H7 (cell line): ENCODE data around the gene OAS3. TPM values are rescaled to one million over a fixed set of nuclear protein-coding genes. Genes with fewer than 3 reads are reported as not detected.
"Not testable (repeated sequence)": the region's sequence is repeated elsewhere in the genome, so short reads cannot be mapped to it uniquely, and the experiment has no call there.

Experiments
- DNase-seq: peaks from one replicate; pipeline ENCODE4 v3.0.0; 2012
- H3K27me3 ChIP-seq: 2 replicates; pipeline ENCODE4 v1.6.0; 2011; ENCODE audit warnings: mild to moderate bottlenecking, low read length; ENCODE audit not compliant: control insufficient read depth, insufficient read depth
- H3K36me3 ChIP-seq: replicated peaks from 2 replicates; pipeline ENCODE4 v1.5.1; 2011; ENCODE audit warnings: low read length; ENCODE audit not compliant: control insufficient read depth, insufficient read depth
- H3K4me3 ChIP-seq: 2 replicates; pipeline ENCODE4 v1.5.1; 2011; ENCODE audit warnings: low read depth, mild to moderate bottlenecking, control low read depth, low read length, moderate library complexity; ENCODE audit not compliant: insufficient read depth
- total RNA-seq: library from RNA; depleted of rRNA; stranded (reverse); fragments of >200 nt; shearing (Covaris generic); gene quantifications from 2 replicates; pipeline ENCODE4 v1.2.3, GENCODE V29; 2014

Gene OAS3
- total RNA-seq, 1 experiment from 2014 or later, result 0.21 TPM

GRCh38 chr12:112977641-112978040, 39.4 kb downstream of the OAS3 start:
- no peak overlapping the region for H3K4me3 ChIP-seq
- no peak for DNase-seq

DNA sequence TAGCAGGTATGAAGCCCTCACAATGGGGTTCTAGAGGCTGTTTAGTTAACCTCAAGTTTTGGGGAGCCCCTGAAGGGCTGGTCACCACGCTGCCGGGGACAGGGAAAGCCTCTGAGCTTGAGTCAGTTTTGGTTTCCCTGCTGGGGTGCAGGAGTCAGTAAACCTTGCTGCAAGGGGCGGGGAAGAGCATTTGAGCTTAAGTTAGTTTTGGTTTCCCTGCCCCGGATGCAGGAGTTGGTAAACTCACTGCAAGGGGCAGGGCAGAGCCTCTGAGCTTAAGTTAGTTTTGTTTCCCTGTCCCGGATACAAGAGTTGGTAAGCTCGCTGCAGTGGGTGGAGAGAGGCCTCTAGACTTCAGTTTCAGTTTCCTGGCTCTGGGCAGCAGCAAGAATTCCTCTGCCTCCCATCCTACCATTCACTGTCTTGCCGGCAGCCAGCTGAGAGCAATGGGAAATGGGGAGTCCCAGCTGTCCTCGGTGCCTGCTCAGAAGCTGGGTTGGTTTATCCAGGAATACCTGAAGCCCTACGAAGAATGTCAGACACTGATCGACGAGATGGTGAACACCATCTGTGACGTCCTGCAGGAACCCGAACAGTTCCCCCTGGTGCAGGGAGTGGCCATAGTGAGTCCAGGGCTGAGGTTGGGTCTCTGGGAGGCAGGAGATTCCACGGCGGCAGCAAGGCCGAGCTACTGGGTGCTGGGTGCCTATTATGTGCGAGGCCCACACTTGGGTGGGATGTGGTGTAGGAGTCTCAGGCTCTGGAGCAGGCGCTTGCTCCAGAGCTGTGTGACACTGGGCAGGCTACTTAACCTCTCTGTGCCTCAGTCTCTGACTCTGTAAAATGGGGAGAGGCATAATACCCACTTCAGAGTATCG, 40.1 kb downstream of the OAS3 start, which contains the start of gene OAS2:
Gene OAS2, plus strand, starts transcription at position 357 of the 878 bp plus-strand sequence. Its CDS starts 90 bp downstream, at position 447.
- DNase-seq, result no peak

More at GRCh38 chr12:112977641-112978040, 39.4 kb downstream of the OAS3 start:
- no peaks in the 10 kb centered on the region for H3K36me3 ChIP-seq
- H3K27me3 ChIP-seq, result no peaks in the 10 kb centered on the region

GRCh38 chr12:112979041-112979680, 40.9 kb downstream of the OAS3 start:
- DNase-seq, result no peak
- H3K4me3 ChIP-seq, result no peak overlapping the region
- no peaks in the 10 kb centered on the region for H3K27me3 ChIP-seq
- no peaks in the 10 kb centered on the region for H3K36me3 ChIP-seq

More for the DNA sequence above, 40.1 kb downstream of the OAS3 start, which contains the start of gene OAS2:
- H3K36me3 ChIP-seq, result no peaks in the 10 kb centered on the region
- no peak within 1 kb of the TSS for H3K4me3 ChIP-seq
- H3K27me3 ChIP-seq, result no peaks in the 10 kb centered on the region

- Histone ChIP-seq H3K4me3 (no peak overlapping the region), H3K36me3 (no peaks in the 10 kb centered on the region), H3K27me3 (no peaks in the 10 kb centered on the region)
- no peak for DNase-seq
Measured at GRCh38 chr12:112980491-112981158, 42.4 kb downstream of the OAS3 start.

DNA sequence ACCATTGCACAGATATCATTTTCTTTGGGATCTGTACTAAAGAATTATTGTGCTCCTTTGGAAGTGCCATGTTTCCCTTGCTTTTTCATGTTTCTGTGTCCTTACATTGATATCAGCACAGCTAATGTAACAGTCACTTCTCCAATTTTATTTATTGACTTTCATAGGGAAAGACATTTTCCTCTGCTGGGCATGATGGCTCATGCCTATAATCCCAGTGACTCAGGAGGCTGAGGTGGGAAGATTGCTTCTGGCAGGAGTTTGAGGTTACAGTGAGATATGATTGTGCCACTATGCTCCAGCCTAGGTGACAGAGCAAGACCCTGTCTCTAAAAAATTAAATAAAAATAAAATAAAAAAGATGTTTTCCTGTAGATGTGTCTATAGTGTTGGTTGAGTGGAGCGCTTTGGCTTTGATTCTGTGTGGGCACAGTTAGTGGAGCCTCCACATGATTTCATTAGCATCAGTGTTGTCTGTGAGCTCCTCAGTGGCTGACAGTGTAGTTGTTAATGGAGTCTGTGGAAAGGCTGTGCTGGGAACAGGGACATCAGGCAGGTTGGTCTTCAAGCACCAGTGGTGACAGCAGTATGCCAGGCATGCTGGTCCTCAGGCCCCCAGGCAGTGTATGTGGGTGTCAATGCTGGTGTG, 47.5 kb downstream of the OAS3 start:
- H3K27me3 ChIP-seq, result no peaks in the 10 kb centered on the region
- no peak overlapping the region for H3K4me3 ChIP-seq
- H3K36me3 ChIP-seq, result no peaks in the 10 kb centered on the region
- DNase-seq, result no peak

GRCh38 chr12:112986291-112986800, 48.1 kb downstream of the OAS3 start:
- no peak for DNase-seq
- H3K36me3 ChIP-seq, result no peaks in the 10 kb centered on the region
- no peak overlapping the region for H3K4me3 ChIP-seq
- H3K27me3 ChIP-seq, result no peaks in the 10 kb centered on the region

DNA sequence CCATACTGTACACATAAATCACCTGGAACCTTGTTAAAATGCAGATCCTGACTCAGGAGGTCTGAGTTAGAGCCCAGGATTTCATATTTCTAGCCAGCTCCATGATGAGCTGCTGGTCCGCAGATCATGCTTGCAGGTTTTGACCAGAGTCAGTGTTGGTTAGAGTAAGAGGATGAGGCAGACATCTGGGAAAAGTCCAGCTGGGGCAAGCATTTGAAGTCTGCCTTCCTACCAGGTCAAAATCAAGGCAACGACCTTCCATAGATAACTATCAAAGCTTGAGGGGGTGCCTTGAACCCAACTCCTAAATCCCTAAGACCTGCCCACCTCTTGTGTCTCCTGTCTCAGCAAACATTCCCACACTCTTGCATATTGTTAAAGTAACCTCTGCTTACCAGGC, 49.3 kb downstream of the OAS3 start:
- no peaks in the 10 kb centered on the region for H3K36me3 ChIP-seq
- no peak for DNase-seq
- H3K27me3 ChIP-seq, result no peaks in the 10 kb centered on the region
- H3K4me3 ChIP-seq, result no peak overlapping the region

DNA sequence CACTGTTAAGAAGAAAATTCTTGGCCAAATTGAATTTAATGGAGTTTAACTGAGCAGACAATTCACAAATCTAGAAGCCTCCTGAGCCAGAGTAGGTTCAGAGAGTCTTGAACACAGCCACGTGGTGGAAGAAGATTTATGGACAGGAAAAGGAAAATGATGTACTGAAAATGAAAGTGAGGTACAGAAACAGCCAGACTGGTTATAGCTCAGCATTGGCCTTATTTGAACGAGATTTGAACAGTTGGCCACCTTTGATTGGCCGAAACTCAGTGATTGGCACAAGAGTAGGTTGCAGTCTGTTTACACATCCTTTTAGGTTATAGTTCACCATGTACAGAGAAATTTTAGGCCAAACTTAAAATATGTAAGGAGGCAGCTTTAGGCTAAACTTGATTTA, 50.0 kb downstream of the OAS3 start:
- DNase-seq, result no peak
- no peaks in the 10 kb centered on the region for H3K27me3 ChIP-seq
- H3K4me3 ChIP-seq, result no peak overlapping the region
- H3K36me3 ChIP-seq, result no peaks in the 10 kb centered on the region

DNA sequence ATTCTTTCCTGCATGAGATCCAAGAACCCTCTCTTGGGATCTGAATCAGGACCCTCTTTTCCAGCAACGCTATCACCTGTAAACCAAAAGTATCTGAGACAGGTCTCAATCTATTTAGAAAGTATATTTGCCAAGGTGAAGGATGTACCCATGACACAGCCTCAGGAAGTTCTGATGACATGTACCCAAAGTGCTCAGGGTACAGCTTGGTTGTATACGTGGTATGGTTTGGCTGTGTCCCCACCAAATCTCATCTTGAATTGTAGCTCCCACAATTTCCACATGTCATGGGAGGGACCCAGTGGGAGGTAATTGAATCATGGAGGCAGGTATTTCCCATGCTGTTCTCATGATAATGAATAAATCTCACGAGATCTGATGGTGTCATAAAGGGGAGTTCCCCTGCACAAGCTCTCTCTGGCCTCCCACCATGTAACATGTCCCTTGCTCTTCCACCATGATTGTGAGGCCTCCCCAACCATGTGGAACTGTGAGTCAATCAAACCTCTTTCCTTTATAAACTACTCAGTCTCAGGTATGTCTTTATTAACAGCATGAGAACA, 50.6 kb downstream of the OAS3 start:
- H3K4me3 ChIP-seq, DNase-seq, H3K36me3 ChIP-seq, H3K27me3 ChIP-seq: not testable (repeated sequence)

- H3K4me3 ChIP-seq, result no peak overlapping the region
- H3K36me3 ChIP-seq, result no peaks in the 10 kb centered on the region
- DNase-seq, result no peak
- H3K27me3 ChIP-seq, result no peaks in the 10 kb centered on the region
Measured at GRCh38 chr12:112989806-112990205, 51.5 kb downstream of the OAS3 start.

DNA sequence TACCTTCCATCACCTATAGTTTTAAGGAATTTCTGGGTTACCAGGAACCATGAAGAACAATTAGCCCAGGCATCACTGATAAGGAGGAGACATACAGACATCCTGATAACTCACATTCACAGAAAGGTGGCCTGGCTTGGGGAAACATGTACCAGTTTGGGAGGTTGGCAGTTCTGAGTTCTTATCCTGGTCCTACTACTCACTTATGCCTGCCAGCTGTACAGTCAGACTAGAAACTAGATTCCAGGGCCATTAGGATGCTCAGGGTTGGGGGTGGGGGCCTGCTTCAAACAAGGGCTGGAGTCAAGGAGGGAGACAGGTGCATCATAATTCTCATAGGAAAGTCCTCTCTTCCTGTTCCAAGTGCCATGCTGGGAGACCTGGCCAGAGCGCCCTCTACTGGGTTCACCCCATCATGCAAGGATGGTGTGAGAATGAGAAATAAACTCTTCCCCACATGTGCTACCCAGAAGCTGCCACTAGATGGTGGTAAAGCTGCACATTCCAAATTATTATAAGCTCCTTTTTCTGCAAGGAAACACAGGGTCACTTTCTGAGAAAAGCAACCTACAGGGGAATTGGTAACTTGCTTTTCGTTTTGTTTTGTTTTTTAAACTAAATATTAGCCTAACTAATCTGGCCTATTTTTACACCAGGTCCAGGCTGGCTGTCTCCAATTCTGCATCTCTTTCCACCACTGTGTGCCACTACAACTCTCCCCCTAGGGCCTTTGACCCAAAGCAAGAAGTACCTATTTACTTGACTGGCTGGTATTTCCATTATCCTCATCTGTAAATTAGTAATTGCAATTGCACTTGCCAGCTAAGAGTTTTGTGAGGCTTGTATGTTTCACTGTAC, 54.5 kb downstream of the OAS3 start:
- H3K27me3 ChIP-seq, result no peaks in the 10 kb centered on the region
- H3K36me3 ChIP-seq, result no peaks in the 10 kb centered on the region
- peak; percentile 83 for DNase-seq
- H3K4me3 ChIP-seq, result no peak overlapping the region

DNA sequence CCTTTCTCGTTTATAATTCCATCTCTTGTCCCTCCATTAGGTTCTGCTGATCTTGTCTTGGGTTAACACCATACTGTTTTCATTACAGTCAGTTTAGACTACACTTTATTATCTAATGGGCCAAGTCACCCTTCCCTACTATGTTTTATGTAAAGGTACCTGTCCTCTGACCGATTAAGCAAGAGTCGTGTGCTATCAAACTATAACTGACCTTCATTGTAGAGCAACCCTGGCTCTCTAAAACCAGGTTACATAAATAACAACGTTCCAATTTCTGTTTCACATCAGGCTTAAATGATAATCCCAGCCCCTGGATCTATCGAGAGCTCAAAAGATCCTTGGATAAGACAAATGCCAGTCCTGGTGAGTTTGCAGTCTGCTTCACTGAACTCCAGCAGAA, 56.7 kb downstream of the OAS3 start:
- Histone ChIP-seq H3K27me3 (no peaks in the 10 kb centered on the region), H3K36me3 (no peaks in the 10 kb centered on the region), H3K4me3 (no peak overlapping the region)
- DNase-seq, result no peak

DNA sequence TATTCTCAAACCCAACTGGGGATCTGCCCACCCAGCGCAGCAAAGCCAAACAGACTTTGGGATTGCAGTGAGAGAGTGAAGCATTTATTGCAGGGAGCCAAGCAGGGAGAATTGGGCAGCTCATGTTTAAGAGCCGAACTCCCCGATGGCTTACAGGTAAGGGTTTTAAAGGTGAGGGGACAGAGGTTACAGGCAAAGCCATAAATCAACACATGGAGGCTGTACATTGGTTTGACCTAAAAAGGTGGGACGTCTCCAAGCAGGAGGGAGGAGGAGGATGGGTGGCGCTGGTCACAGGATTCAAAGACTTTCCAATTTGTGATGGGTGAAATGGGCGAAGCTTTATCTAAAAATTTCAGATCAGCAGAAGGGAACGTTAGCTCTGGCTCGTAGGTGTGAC, 58.2 kb downstream of the OAS3 start:
- no peaks in the 10 kb centered on the region for H3K27me3 ChIP-seq
- DNase-seq, result no peak
- H3K36me3 ChIP-seq, result no peaks in the 10 kb centered on the region
- no peak overlapping the region for H3K4me3 ChIP-seq
